Caco-2 (cell line): ENCODE results near the gene TOPAZ1. TPM values are rescaled to one million over a fixed set of nuclear protein-coding genes. Genes with fewer than 3 reads are reported as not detected.

Source experiments
- BruUV-seq: library from RNA; stranded (reverse); fragments of 400-500 nt; replicated peaks from 2 replicates; lab custom pipeline; 2021; lab: Mats Ljungman, UMichigan
- CTCF ChIA-PET: fragments of 300-600 bp; sonication (Branson Sonifier 250); formaldehyde crosslinking; loops from one replicate; lab custom pipeline; 2022; ENCODE audit warnings: antibody characterized with exemption; lab: Charles Lee
- POLR2A ChIA-PET: fragments of 300-600 bp; sonication (Branson Sonifier 250); formaldehyde crosslinking; loops from one replicate; lab custom pipeline; 2022; ENCODE audit warnings: antibody characterized with exemption; lab: Charles Lee
- DNase-seq, 2 experiments: peaks; one replicate each; pipeline versions ENCODE4 v3.0.0 to v3.0.0-alpha.2; 2020 to 2022
- H3K27me3 ChIP-seq: replicated peaks from 2 replicates; pipeline ENCODE4 v1.6.0; 2011; ENCODE audit warnings: low read length; ENCODE audit not compliant: control insufficient read depth, insufficient read depth
- H3K36me3 ChIP-seq: 2 replicates; pipeline ENCODE4 v1.5.1; 2011; ENCODE audit warnings: low read length; ENCODE audit not compliant: control insufficient read depth, insufficient read depth
- H3K4me1 ChIP-seq: fragments of 250-450 bp; sonication (Bioruptor Pico); 2 replicates; pipeline ENCODE4 v1.5.1; 2020; ENCODE audit warnings: mild to moderate bottlenecking
- H3K4me3 ChIP-seq: 2 replicates; pipeline ENCODE4 v1.5.1; 2011; ENCODE audit warnings: low read depth, mild to moderate bottlenecking, control low read depth, low read length
- H3K9me3 ChIP-seq: fragments of 250-450 bp; sonication (Bioruptor Pico); 2 replicates; pipeline ENCODE4 v1.5.1; 2020; ENCODE audit warnings: mild to moderate bottlenecking, moderate library complexity
- H3K27ac Mint-ChIP-seq: one replicate; pipeline ENCODE4 v1.8.0; 2022; ENCODE audit warnings: mixed read lengths; ENCODE audit not compliant: unreplicated experiment
- H3K27me3 Mint-ChIP-seq: one replicate; pipeline ENCODE4 v1.8.0; 2022; ENCODE audit warnings: mixed read lengths; ENCODE audit not compliant: insufficient read depth, unreplicated experiment
- H3K36me3 Mint-ChIP-seq: one replicate; pipeline ENCODE4 v1.8.0; 2022; ENCODE audit warnings: mild to moderate bottlenecking, mixed read lengths; ENCODE audit not compliant: insufficient read depth, unreplicated experiment
- H3K4me1 Mint-ChIP-seq: one replicate; pipeline ENCODE4 v1.8.0; 2022; ENCODE audit warnings: low read depth, mixed read lengths; ENCODE audit not compliant: unreplicated experiment
- H3K4me3 Mint-ChIP-seq: one replicate; pipeline ENCODE4 v1.8.0; 2022; ENCODE audit warnings: mild to moderate bottlenecking, moderate library complexity, mixed read lengths; ENCODE audit not compliant: unreplicated experiment
- H3K9me3 Mint-ChIP-seq: one replicate; pipeline ENCODE4 v1.8.0; 2022; ENCODE audit warnings: mixed read lengths; ENCODE audit not compliant: unreplicated experiment
- CTCF ChIP-seq, 2 experiments: fragments of 200-600 bp in 1 of 2; IDR thresholded peaks; 1 replicate in 1 of 2; 2 replicates in 1 of 2; pipeline versions ENCODE4 v1.5.1 to v1.8.0; 2011 to 2022; ENCODE audit warnings: antibody characterized with exemption in 1 of 2, control low read depth in 1 of 2, inconsistent platforms in 1 of 2, low read depth in 1 of 2, low read length in 1 of 2, mild to moderate bottlenecking in 1 of 2, moderate library complexity in 1 of 2; ENCODE audit not compliant: insufficient read depth in 1 of 2, severe bottlenecking in 1 of 2, unreplicated experiment in 1 of 2
- intact Hi-C: fragments of 100-400 bp; cut with micrococcal nuclease; formaldehyde crosslinking; loops from one replicate; pipeline ENCODE4 v1.10.0; 2022; ENCODE audit not compliant: unreplicated experiment
- total RNA-seq: library from RNA; stranded (reverse); gene quantifications from 2 replicates; pipeline ENCODE4 v1.2.3, GENCODE V29; 2022

The TOPAZ1 gene
- total RNA-seq, 1 experiment from 2014 or later = not detected

- ChIA-PET CTCF (no interaction called here), POLR2A (no interaction called here)
- Mint-ChIP-seq H3K9me3 (no peaks in the 10 kb centered on the region), H3K27ac (no peak overlapping the region), H3K36me3 (no peaks in the 10 kb centered on the region), H3K27me3 (no peaks in the 10 kb centered on the region), H3K4me3 (no peak overlapping the region), H3K4me1 (peaks cover 9% of the 10 kb centered on the region)
- no peak overlapping the region for H3K4me3 ChIP-seq
- TF ChIP-seq CTCF (IDR thresholded peaks at IDR 0.05; ENCODE audit: insufficient read depth in 1 of 2, low read depth in 1 of 2, low read length in 1 of 2, severe bottlenecking in 1 of 2, unreplicated experiment in 1 of 2) = no peak
- DNase-seq = no peak
- peaks cover 26% of the 10 kb centered on the region for H3K4me1 ChIP-seq
- no TSS peak for BruUV-seq
- intact Hi-C loops = loop anchor here (2.0 kb wide), 1 partner anchor 31 kb away; no protein-coding TSS in a partner anchor
- no peaks in the 10 kb centered on the region for H3K36me3 ChIP-seq
- no peaks in the 10 kb centered on the region for H3K9me3 ChIP-seq
- H3K27me3 ChIP-seq = no peaks in the 10 kb centered on the region
These were observed 4.0 kb upstream of the TOPAZ1 start for GRCh38 chr3:44237665-44238064.

- Mint-ChIP-seq H3K4me1 (peaks cover 9% of the 10 kb centered on the region), H3K27me3 (peaks cover 3% of the 10 kb centered on the region), H3K36me3 (no peaks in the 10 kb centered on the region), H3K27ac (no peak overlapping the region), H3K4me3 (no peak overlapping the region), H3K9me3 (no peaks in the 10 kb centered on the region)
- TF ChIP-seq CTCF (IDR thresholded peaks at IDR 0.05; ENCODE audit: insufficient read depth in 1 of 2, low read depth in 1 of 2, low read length in 1 of 2, severe bottlenecking in 1 of 2, unreplicated experiment in 1 of 2) = no peak
- ChIA-PET CTCF (no interaction called here), POLR2A (no interaction called here)
- Histone ChIP-seq H3K4me3 (no peak overlapping the region), H3K9me3 (no peaks in the 10 kb centered on the region), H3K4me1 (peaks cover 26% of the 10 kb centered on the region), H3K36me3 (no peaks in the 10 kb centered on the region), H3K27me3 (no peaks in the 10 kb centered on the region)
- BruUV-seq = no TSS peak
- DNase-seq = no peak
- intact Hi-C loops = no loop called here
These were observed 2.8 kb upstream of the TOPAZ1 start for GRCh38 chr3:44238889-44239288.

DNA sequence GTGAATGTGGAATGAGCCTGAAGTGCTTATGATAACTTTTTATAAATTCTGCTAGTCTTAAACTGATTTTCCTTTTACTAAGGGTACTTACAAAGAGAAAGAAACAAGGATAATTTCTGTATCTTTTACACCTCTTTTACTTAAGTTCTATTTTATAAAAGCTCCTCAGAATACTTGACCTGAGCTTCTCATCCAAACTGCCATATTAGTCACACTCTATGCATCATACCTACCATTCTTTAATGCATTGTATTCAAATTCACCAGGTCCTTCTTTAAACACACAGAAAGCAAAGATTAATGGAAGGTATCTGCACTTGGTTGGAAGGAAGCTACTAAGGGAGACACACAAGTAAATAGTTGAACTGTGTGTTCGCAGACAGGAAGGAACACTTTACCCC, 1.6 kb upstream of the TOPAZ1 start:
- peaks cover 26% of the 10 kb centered on the region for H3K4me1 ChIP-seq
- H3K27me3 ChIP-seq = no peaks in the 10 kb centered on the region
- no peak overlapping the region for H3K4me3 Mint-ChIP-seq
- CTCF ChIA-PET = no interaction called here
- H3K9me3 Mint-ChIP-seq = no peaks in the 10 kb centered on the region
- H3K27me3 Mint-ChIP-seq = peaks cover 3% of the 10 kb centered on the region
- no peak overlapping the region for H3K4me3 ChIP-seq
- no peak for DNase-seq
- H3K27ac Mint-ChIP-seq = no peak overlapping the region
- peaks cover 9% of the 10 kb centered on the region for H3K4me1 Mint-ChIP-seq
- intact Hi-C loops = no loop called here
- H3K36me3 Mint-ChIP-seq = no peaks in the 10 kb centered on the region
- no TSS peak for BruUV-seq
- H3K9me3 ChIP-seq = no peaks in the 10 kb centered on the region
- TF ChIP-seq CTCF (IDR thresholded peaks at IDR 0.05; ENCODE audit: insufficient read depth in 1 of 2, low read depth in 1 of 2, low read length in 1 of 2, severe bottlenecking in 1 of 2, unreplicated experiment in 1 of 2) = no peak
- POLR2A ChIA-PET = no interaction called here
- H3K36me3 ChIP-seq = no peaks in the 10 kb centered on the region
